Activated gamma-delta T cell treated with Interleukin-2 at 50 U/mL for 16 hours (primary cell): Measurements from ENCODE around the gene MAPK8IP3.
A peak's percentile ranks its signal among the peaks of the same experiment; 100 is the strongest.

Source experiments
- DNase-seq: peaks from one replicate; pipeline ENCODE4 v3.0.0-alpha.2; 2020

Gene MAPK8IP3

DNA sequence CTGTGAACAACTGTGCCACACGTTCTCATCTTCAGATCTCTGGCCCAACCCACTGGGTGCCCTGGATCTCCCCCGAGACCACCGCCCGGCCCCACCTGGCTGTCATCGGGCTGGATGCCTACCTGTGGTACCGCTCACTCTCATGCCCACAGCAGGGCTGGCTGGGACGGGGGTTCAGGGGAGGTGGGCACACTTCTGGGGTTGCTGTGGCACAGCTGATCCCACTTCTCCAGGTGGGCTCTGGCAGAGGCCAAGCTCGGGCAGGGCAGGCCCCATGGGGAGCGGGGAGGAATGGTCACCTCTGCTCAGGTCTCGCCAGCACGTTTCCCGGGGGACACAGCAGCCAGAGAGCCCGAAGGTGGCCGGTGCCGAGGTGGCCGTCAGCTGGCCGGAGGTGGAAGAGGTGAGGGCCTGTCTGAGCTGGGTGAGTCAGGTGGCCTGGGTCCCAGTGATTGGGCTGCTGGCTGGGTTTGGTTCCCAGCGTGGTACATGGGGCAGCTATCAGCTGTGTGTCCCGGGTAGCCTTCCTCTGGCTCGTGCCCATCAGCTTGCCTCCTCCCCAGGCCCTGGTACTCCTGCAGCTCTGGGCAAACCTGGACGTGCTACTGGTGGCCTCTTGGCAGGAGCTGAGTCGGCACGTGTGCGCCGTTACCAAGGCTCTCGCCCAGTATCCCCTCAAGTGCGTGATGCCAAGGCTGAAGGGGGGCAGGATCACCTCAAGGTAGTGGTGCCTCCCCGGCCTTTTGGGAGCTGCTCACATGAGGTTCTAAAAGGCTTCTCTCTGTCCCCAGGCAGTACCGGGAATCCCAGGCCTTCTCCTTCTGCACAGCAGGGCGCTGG is 69.2 kb downstream of the MAPK8IP3 start:
- DNase-seq = no peak

DNA sequence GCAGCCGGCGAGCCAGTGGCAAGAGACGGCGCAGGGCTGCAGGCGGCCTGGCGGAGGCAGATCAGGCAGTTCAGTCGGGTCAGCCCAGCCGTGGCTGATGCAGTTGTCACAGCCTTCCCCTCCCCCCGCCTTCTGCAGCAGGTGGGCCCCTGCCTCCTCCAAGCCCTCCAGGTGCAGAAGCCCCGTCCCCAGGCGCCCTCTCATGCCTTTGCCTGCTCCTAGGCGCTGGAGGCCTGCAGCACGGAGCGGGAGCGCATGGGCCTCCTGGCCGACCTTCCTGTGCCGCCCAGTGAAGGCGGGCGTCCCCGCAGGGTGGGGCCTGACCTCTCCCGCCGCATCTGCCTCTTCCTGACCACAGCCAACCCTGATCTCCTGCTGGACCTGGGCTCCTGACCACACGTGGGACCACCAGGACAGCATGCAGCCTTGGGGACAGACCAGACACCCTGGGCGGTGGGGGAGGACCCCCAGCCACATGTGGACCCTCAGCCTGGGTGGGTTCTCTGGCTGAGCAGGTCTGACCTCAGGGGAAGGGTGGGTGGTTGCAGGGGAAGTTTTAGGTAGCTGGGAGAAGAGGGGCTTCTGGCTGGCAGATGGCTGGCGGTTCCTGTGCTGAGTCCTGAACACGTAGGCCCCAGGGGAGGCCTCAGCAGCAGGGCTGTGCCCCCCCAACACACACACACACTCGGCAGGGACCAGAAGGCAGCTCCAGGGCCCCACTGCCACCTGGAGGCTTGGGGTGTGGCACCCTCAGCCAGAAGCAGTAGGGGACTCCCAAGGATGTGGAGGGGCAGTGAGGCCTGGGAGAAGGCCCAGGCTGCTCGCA is 70.1 kb downstream of the MAPK8IP3 start:
- DNase-seq = no peak

DNA sequence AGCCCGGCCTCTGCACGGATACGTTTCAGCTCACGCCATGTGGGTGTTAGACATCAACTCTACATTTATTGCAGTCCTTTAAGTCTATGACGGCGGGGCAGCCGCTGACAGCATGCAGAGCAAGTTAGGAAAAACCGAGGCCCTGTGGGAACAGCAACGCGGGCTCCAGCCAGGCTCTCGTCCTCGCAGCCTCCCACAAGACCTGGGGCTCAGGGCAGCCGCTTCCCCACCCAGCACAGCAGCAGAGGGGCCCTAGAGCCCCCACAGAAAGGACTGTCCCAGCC is 70.6 kb downstream of the MAPK8IP3 start:
- no peak for DNase-seq

DNA sequence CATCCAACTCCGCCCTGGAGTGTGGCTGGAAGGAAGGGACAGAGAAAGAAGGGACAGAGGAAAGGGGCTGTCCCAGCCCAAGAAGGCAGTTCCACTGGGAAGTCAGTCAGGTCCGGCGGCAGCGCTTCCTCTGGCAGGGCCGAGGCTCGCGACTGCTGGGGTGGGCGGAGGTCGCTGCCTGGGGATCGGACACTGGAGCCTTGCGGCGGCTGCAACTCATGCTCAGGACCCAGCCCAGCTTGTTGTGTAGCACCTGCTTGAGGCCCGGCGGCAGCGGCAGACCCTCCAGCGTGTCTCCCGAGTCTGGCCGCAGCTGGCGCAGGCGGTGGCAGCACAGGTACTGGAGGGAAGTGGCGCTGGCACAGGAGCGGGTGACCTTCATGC is 71.0 kb downstream of the MAPK8IP3 start:
- DNase-seq = no peak

DNA sequence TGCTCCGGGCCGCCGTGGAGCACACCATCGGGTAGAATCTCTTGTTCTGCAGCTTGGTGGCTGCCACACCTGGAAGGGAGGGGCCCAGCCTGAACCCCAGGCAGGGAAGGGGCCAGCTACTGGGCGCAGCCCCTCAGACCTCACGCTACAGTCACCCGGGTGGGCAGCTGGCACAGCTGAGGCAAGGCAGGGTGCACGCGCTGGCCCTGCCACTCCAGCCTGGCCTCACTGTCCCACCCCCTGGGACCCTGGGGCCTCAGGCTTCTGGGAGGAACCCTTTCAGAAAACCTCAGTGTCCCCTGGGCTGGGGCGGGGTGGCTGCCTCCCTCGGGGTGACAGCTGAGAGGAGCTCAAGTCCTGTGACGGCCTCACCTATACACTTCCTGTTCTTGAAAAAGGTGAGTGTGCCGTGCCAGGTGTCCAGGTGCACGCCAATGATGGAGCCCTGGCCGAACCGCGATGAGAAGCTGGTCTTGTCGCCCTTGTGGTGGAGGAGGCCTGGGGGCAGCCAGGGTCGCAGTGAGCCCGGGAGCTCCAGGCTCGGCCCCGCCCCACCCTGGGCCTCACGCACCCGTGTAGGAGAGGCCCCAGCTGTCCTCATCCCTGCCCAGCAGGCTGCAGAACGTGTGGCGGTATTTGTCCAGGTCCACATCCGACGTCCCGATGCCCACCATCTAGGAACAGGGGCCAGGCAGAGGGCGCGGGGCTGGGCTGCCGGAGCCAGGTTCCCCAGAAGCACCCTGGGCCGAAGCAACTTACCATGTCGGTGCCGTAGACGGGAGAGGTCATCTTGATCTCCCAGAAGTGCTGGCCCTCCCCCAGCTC is 71.6 kb downstream of the MAPK8IP3 start:
- DNase-seq = no peak

DNA sequence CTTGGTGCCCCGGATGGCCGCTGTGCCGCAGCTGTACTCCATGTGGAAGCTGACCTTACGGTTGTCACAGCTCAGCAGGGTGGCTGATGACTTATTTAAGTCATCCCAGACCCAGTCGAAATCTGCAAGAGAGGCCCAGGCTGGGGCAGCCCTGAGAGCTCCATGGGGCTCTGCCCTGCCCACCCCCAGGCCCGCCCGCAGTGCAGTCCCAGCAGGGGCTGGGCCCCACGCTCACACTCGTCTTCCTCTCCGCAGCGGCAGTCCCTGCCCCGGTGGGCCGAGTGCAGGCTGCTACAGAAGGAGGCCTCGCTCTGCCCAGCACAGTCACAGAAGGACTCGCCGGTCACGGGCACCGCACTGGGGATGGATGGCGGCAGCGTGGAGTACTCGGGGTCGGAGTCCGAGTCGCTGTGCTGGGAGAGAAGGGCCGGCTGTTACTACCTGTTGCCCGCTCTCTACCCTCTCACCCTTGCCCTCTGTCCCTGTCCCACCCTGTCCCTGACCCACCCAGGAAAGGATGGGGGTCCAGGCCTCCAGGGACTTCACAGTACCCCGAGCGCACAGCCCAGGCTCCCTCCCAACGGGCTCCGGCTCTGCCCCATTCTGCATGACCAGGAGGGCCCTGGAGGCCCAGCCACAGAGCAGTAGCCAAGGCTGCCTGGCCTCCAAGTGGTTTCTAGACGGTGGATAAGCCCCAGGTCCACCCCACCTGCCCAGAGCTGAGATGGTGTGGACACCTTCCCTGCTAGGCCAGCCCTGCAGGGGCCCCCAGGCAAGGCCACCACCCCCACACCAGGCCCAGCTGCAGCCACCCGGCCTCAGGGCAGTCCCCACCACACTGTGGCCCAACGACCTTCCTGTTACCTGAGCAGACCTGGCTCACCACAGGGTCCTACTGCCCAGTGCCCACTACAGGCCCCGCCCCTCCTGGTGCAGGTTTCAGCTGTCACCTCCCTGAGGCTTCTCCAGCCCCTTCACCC is 72.5 kb downstream of the MAPK8IP3 start:
- DNase-seq = no peak

DNA sequence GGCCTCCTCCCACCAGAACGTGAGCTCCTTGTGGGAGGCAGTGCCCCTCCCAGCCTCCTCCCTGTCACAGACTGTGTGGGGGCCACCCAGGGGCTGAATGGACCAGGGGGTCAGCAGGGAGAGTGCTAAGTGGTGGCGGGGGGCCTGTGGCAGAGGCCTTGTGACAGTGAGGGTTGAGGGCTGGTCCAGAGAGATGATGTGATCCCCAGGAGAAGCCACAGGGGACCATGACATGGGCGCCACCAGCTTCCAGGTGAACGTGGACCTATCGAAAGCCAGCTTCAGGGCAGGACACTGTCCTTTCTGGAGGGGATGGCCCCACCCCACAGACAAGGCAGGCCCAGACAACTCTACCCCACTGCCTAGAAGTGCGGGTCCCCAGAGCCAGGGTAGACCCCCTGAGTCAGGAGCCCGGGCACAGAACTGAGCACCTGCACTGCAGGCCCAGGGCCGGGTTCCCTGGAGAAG is 73.3 kb downstream of the MAPK8IP3 start:
- no peak for DNase-seq

DNA sequence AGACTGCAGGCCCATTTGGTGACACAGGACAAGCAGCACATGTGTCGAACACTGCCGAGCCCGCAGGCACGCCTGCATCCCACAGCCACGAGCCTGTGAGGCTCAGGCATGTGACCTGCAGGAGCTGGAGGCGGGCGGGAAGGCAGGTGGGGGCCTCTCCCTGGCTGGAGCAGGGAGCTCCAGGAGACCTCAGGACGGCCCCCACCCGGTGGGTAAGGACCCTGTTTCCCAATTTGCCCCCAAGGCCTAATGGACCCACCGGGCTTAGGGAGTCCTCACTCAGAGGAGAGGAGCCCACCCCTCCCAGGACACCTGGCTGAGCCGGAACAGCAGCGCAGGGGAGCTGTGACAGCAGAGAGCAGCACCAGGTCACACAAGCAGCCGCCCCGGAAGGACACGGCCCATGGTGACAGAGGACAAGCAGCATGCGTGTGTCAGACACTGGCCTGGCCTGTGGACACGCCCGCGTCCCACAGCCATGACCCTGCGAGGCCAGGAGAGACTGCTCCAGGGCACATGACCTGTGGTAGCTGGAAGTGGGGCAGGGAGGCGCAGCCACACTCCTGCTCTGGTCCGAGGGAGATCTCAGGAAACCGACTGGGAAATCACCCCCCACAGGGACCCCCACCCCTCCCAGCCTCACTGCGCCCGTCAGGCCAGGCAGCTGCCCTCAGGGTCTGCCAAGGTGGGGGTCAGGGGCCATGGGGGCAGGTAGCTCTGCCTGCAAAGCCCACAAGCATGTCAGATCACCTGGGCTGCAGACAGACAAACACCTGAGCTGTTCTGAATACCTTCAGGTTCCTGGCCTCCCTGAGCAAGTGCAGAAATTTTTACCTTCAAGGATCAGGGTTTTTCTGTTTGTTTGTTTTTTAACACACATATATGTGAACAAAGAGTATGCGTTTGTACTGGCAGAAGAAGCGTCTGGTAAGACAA is 74.0 kb downstream of the MAPK8IP3 start:
- DNase-seq = no peak

DNA sequence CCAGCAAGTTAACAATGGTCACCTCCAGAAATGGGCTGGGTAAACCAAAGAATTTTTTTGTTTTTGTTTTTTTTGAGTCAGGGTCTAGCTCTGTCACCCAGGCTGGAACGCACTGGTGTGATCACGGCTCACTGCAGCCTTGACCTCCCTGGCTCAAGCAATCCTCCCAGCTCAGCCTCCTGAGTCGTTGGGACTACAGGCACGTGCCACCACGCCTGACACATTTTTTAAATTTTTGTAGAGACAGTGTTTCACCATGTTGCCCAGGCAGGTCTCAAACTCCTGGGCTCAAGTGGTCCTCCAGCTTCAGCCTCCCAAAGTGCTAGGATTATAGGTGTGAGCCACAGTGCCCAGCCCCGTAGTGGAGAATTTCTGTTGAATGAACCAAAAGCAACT is 74.7 kb downstream of the MAPK8IP3 start:
- DNase-seq = no peak

DNA sequence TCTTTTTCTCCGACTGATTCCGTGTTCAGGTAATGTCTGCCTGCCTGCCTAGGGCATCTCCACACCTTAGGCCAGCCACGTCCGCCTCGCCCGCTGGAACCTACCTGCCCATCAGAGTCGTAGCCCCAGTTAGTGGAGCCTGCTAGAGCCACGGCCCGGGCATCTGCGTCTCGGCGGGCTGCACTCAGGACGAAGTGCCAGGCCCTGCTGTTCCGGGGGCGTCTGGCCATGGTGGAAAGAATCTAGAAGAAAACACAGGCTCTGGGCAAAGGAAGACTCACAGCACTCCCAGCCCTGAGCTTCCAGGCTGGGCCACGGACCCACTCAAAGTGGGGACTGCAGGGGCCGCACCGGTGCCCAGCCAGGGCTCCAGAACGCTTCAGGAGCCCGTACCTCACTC is 75.3 kb downstream of the MAPK8IP3 start:
- DNase-seq = no peak

DNA sequence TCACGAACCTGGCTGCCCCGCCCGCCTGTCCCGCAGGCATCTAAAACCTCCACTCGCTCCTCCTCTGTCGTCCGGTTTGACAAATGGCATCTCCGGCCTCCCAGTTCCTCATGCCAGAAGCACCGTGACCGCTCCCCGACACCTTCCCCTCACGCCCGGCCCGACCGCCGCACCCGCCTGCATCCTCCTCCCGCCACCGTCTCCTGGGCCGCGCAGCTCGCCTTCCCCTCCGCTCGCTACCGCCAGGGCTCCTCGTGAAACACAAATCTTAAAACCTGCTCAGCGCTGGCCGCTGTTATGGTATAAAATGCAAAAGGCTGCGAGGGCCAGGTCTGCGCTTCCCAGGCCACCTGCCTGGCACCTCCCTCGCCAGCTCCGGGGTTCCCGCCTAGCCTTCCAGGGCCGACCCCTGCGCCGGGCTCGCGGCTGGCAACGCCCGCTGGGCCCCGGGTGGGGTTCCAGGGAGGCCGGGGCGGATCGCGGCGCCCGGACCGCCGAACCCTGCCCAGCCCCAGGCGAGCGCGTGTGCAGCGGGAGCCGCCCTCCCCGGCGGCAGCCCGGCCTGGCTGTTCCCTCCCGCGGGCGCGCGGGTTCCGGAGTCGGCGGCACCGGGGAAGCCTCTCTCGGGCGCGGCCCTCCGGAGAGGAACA is 75.9 kb downstream of the MAPK8IP3 start:
- peak; percentile 22 for DNase-seq

DNA sequence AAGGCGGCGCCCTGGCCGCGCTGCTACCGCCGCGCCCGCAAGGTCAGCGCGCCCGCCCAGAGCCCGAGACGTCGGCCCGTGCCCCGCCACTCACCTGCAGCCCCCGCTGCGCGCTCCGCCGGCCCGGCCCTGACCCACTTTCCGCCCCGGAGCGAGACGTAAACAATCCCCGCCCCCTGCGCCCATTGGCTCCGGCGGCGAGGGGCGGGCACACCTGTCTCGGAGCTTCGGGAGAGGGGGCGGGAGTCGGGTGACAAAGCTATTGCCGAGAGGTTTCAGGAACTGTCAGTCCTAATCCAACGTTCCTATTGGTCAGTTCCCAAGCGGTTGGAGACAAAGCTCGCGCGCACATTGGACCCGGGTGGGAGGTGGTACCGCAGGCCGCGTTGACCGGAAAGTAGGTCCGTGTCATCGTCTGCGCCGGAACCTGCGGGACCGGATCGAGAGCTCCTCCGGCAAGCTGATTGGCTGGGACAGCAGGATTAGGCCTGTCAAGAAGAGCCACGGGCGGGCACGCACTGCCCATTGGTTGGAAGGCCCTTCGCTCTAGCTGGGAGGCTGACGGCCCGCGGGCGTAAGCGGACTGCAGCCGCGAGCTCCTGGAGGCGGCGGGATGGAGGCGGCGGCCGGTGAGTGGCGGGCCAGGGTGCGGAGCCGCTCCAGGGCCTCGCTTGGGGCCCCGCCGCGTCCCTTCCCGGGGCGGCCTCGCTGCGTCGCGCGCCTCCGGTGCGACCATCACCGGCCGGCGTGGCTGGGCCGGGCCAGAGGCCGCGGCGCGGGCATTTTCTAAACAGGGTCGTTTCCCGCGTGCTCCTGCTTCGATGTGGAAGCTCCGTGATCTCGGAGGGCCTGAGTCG is 76.6 kb downstream of the MAPK8IP3 start, which contains the start of the genes NUBP2 and SPSB3:
NUBP2 (plus strand) TSS at position 553 of the 857 bp plus-strand sequence; CDS start at position 614, 61 bp downstream.
SPSB3 (minus strand) TSS at position 164 of the 857 bp plus-strand sequence. CDS start 1,088 bp downstream, outside the sequence.
- DNase-seq = peak; percentile 98

DNA sequence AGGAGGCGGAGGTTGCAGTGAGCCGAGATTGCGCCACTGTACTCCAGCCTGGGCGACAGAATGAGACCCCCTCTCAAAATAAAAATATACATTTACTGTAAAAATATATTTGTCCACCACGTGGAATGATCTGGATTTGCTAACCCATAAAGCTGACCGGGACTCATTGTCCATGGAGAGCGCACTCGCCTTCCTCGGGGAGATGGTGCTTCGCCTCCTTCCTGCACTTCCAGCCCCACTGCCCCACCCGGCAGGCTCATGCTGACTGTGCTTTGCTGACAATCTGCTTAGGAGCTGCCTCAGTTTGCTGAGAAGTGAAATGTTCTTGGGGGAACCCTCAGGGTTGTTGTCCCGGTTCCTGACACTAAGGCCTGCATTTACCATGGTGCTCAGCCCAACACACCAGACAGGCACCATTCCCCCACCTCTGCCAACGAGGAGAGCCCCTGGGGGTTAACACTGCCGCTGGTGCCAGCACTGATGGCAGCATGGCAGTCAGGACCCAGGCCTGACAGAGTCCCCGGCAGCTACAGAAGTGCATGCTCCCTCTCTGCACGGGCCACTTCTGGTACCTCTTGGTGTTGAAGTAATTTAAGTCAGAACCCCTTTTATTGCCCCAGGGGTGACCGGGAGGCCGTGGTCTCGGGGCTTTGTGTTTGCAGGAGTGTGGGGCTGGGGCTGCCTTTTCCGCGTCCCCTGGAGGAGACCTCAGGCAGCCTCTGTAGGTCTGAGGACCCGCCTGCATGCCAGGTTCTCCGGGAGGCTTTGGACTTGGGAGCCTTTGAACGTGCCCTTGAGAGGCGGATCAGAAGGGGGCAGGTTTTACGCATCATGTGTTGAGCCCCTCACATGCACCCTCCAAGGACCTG is 79.2 kb downstream of the MAPK8IP3 start:
- DNase-seq = no peak

DNA sequence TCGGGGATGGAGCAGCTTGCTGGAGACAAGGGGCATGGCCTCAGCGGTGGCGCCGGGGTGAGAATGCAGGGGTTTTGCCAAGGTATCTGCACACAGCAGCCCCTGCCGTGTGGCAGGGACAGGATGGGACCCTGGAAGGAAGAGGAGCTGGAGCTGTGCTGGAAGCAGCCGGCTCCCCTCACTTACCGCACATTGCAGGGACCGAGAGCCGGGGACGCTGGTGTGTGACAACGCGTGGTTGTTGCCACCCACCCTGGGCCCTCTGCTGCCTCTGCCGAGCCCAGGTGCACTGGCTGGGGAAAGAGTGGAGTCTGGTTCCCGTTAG is 79.8 kb downstream of the MAPK8IP3 start:
- peak; percentile 2 for DNase-seq

DNA sequence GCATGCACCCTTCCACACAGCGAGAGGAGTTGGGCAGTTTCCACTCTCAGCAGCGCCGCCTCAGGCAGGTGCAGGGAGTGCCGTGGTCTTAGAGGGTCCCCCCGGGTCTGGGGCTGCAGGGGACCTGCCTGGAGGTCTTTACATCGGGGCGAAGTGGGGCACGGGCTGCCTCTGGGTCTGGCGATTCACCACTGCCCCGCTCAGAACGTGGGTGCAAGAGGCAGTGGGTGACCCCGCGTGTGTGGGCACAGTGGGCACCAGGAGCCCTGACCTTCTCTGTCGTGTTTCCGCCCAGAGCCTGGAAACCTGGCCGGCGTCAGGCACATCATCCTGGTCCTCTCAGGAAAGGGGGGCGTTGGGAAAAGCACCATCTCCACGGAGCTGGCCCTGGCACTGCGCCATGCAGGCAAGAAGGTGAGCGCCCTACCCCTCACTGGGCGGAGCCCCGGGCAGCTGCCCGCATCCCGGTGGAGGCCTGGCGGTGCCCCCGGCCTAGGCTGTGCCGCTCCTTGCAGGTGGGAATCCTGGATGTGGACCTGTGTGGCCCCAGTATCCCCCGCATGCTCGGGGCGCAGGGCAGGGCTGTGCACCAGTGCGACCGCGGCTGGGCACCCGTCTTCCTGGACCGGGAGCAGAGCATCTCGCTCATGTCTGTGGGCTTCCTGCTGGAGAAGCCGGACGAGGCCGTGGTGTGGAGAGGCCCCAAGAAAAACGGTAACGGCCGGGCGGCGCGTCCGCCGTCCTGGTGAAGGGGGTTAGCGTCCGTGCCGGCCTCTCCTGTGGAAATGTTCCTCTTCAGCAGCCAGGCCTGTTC is 80.5 kb downstream of the MAPK8IP3 start:
- DNase-seq = peak; percentile 3

DNA sequence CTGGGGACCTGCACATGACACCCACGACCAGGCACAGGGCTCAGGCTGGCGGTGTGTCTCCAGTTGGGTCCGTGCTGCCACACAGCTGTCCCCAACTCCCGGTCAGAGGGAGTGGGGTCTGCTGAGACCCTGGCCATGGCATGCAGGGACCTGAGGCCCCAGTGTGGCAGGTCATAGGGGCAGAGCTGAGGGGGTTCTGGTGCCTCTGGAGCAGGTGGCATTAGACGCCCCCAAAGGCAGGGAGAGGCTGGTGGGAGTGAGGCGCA is 81.0 kb downstream of the MAPK8IP3 start:
- no peak for DNase-seq

DNA sequence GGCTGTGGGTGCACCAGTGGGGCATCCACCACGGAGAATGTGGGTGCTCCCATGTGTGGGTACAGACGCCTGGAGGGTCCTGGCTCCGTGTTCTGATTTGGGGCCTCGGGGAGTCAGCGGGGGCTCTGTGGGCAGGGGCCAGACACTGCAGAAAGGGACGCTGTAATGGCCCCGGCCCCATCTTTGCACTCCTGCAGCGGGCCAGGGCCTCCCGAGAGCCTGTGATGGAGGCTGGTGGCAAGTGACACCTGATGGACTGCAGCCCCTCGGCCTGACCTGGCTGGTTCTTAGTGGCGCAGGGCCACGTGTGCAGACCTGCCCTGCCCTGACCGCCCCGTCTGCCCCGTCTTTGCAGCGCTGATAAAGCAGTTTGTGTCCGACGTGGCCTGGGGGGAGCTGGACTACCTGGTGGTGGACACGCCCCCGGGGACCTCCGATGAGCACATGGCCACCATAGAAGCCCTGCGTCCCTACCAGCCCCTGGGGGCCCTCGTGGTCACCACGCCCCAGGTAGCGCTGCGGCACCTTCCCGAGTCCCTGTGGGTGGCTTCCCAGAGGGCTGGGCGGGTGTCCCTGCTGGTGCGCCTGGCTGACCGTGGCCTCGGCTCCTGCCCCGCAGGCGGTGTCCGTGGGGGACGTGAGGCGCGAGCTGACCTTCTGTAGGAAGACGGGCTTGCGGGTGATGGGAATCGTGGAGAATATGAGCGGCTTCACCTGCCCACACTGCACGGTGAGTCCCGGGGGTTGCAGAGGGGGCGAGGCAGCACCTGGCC is 81.5 kb downstream of the MAPK8IP3 start:
- peak; percentile 3 for DNase-seq
